ENCODE results near the gene PDGFA. TPM values are rescaled to one million over a fixed set of nuclear protein-coding genes. Genes with fewer than 3 reads are reported as not detected.
"Not testable (repeated sequence)": the region's sequence is repeated elsewhere in the genome, so short reads cannot be mapped to it uniquely, and the experiment has no call there.

Gene PDGFA
- total RNA-seq, 1 experiment from 2014 or later = 4.9 TPM

DNA sequence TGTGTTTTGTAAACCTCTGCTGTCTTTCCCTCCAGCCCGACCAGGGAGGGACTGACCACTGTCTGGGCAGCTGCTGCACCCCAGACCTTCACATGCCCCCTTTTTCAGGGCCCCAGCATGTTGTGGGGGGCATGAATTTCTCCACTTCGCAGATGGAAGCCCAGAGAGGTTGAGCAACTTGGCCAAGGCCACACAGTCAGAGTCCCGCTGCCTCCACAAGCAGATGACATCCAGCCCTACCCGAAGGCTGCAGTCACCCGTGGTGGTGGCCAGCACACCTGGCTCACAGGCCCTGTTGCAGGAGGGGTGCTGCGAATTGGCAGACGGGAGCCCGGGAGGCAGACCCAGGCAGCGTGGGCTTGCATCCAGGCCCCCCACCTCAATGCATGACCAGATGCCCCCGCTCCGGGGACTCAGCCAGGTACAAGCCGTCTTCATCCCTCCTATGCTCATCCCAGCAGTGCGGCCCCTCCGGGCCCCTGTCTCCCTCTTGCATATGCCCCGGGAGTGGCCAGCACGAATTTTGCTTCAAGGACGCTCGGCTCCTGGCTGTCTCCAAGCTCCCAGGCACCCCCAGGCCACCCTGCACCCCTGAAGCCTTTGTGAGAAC lies 36.0 kb upstream of the PDGFA start:
- Histone ChIP-seq H3K36me3 (no peaks in the 10 kb centered on the region), H3K4me3 (no peak overlapping the region)
- no peak for DNase-seq

DNA sequence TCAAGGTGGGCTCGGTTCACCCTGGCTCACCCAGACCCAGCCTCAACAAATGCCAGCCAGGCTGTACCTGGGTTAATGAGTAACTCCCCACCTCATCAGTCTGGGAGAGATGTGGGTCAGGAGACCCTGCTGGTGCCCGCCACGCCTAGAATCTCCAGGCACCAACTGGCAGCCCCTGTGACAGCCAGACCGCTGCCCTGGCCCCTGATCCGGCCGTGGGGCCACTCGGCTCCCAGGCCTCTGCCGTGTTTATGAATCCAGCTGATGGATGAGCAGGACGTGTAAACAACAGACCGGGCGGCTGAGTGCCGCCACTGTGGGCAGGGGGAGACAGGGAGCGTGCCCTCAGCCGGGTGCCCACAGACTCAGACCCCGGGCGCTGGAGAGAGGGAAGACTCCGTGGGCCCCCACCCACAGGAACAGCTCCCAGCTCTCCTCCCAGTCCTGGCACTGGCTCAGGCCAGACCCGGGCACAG lies 34.0 kb upstream of the PDGFA start:
- H3K27me3 ChIP-seq = no peaks in the 10 kb centered on the region
- no peak for DNase-seq
- no peaks in the 10 kb centered on the region for H3K9me3 ChIP-seq
- H3K4me3 ChIP-seq = no peak overlapping the region
- no peaks in the 10 kb centered on the region for H3K36me3 ChIP-seq

More for the DNA sequence above, 36.0 kb upstream of the PDGFA start:
- no peaks in the 10 kb centered on the region for H3K9me3 ChIP-seq
- H3K27me3 ChIP-seq = no peaks in the 10 kb centered on the region

DNA sequence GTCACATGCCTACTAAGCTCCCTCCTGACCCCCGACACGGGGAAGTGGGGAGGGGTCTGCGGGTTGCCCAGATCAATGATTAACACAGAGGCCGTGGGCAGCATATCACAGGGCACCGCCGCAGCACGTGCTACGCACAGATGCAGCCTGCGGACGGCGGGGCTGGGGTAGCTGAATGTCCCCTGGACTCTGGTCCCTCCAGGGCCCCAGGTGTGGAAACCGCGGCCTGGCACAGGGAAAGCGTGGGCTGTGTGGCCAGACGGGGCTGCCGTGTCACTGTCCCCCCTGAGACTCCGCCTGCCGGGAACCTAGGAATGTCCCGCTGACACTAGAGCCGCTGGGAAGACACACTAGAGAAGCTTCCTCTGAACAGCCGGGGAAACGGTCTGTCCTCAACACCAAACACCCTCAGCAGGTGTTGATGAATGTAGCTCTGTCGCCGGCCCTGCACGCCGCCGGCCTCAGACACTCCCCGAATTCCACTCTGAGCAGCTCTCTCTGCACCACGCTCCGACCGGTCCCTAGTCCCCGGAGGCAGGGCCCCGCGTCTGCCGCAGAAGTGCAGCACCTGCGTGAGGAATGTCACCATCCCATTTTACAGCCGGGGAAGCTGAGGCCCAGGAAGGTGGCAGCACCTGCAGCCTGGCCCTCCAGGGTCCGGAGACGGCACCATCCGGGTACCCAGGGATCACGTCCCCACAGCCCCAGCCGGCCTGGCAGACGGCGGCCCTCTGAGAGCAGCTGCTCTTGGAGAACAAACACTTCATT lies 33.4 kb upstream of the PDGFA start:
- no peak for DNase-seq
- no peak overlapping the region for H3K4me3 ChIP-seq
- no peaks in the 10 kb centered on the region for H3K27me3 ChIP-seq
- no peaks in the 10 kb centered on the region for H3K36me3 ChIP-seq
- no peaks in the 10 kb centered on the region for H3K9me3 ChIP-seq

DNA sequence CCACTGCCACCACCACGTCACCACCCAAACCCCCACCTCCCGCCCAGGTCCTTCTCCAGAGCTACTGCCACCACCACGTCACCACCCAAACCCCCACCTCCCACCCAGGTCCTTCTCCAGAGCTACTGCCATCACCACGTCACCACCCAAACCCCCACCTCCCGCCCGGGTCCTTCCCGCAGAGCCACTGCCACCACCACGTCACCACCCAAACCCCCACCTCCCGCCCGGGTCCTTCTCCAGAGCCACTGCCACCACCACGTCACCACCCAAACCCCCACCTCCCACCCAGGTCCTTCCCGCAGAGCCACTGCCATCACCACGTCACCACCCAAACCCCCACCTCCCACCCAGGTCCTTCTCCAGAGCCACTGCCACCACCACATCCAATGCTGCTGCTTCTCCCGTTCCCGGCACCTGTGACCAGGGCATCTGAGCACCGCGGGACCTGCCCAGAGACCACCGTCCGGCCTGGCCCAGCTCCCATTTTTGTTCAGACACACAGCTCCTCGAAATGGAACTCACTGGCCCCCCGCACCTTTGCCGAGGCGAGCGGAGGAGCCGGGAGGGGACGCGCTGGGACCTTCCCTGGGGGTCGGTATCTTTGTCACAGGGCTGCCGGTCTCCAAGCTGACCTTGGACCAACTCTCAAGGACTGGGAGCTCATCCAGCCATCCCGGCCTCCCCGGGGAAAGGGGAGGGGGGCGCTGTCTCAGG lies 32.7 kb upstream of the PDGFA start:
- H3K36me3 ChIP-seq, H3K27me3 ChIP-seq, DNase-seq, H3K4me3 ChIP-seq, H3K9me3 ChIP-seq: not testable (repeated sequence)

DNA sequence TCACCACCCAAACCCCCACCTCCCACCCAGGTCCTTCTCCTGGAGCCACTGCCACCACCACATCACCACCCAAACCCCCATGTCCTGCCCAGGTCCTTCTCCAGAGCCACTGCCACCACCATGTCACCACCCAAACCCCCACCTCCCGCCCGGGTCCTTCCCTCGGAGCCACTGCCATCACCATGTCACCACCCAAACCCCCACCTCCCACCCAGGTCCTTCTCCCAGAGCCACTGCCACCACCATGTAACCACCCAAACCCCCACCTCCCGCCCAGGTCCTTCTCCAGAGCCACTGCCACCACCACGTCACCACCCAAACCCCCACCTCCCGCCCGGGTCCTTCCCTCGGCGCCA lies 31.9 kb upstream of the PDGFA start:
- not testable (repeated sequence) for H3K27me3 ChIP-seq, H3K9me3 ChIP-seq, H3K4me3 ChIP-seq, DNase-seq, H3K36me3 ChIP-seq

DNA sequence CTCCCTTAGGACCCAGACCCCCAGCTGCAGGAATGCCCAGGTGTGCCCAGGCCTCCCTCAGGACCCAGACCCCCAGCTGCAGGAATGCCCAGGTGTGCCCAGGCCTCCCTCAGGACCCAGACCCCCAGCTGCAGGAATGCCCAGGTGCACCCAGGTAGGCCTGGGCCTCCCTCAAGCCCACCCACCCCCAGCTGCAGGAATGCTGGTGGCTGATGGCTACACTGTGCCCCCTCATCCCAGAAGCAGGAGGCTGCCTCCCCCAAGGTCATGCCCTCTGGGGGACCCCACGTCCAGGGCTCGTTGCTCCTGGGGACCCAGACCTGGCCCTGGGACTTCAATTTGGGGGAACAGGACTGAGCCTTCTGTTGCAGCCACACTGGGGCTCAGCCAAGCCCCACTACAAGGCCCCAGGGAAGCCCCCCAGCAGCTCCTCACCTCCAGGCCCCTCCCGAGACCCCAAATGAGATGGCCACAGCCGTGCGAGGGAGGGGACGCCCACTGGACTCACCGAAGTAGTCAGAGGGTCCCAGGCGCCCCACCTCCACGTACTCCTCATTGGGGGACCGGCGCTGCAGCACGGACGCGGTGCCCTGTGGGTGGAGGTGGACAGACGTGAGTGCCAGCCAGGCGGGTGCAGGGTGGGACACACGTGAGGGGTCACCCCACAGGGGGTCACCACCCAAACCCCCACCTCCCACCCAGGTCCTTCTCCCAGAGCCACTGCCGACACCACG lies 31.4 kb upstream of the PDGFA start:
- Histone ChIP-seq H3K4me3 (no peak overlapping the region), H3K27me3 (no peaks in the 10 kb centered on the region), H3K36me3 (no peaks in the 10 kb centered on the region), H3K9me3 (no peaks in the 10 kb centered on the region)
- no peak for DNase-seq

DNA sequence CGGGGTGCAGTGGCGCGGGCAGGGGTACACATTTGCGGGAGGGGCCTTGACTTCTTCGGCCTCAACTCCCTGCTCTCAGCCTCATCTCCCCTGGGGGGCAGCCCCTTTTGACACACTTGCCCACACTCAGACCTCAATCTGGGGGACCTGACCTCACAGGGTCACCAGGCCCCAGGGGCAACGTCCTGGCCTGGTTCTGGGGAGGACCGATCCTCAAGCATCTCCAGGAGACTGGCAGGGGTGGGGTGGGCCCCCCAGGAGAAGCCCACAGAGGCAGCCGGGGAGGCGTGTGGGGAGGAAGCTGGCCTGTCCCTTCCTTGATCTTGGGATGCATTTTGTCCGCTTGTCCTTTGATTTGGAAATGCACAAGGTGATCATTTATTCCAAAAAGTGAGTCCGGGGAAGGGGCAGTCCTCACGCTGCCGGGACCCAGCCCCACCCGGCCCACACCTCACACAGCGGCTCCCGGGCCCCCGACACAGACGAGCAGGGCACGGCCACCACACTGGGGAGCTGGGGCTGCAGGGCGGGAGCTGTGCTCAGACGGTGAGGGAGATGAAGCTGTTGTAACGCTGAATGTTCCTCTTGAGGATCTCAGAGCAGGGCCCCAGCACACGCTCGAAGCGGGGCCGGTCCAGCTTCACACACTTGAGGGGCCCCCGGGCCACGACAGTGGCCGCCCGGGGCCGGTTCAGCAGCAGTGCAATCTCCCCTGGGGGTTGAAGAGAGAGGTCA lies 30.4 kb upstream of the PDGFA start:
- no peaks in the 10 kb centered on the region for H3K9me3 ChIP-seq
- no peaks in the 10 kb centered on the region for H3K27me3 ChIP-seq
- no peak for DNase-seq
- H3K4me3 ChIP-seq = no peak overlapping the region
- H3K36me3 ChIP-seq = no peaks in the 10 kb centered on the region

DNA sequence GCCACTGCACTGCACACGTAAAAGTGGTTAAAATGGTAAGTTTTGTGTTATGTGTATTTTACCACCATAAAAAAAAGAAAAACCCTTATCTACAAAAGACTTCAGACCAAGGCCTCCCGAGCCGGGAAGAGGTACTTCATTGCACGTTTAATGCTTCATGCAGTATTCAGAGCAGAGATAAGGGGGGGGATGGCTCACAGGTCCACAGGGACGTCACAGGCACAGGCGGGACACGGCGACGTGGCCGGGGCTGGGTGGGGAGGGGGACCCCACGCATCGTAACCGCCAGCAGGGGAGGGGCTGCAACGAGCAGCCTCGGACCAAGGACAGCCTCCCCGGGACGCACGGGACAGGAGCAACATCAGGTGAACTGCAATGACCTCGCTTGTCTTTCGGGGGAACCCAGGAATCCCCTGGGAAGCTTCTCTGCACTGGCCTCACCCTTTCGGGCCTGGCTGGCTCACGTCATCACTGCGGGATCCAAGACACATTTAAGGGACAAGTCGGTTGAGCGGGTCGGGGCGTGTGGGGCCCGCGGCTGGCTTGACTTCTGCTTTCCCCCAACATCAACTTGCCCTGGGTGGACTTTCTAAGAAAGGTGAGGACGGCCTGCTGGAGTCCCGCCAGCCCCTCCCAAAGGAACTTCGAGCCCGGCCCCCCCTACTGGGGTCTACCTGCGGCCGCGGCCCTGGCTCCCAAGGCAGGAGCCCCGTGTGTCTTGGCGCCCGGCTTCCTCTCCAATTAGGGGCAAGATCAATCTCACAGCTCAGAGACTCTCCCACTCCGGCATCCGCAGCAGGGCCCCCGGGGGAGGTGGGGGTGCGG lies 29.6 kb upstream of the PDGFA start:
- Histone ChIP-seq H3K9me3 (no peaks in the 10 kb centered on the region), H3K36me3 (no peaks in the 10 kb centered on the region)

DNA sequence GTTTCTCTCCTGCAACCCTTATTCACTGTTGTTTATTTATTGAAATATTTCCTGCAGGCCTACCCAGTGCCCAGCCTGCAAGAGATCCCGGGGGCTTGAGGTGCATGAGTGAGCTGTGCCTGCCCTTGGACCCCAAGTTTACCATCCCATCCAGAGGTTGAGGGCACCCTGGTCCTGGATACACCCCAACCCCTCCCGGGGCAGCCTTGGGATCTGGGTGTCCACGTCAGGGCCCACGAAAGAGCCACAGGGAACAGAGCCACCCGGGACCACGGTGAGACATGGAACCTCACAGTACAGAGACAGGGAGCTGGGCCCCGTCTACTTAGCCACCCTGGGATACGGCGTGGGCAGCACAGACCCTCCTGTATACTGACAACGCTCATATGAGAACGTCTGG lies 28.8 kb upstream of the PDGFA start:
- H3K9me3 ChIP-seq = no peaks in the 10 kb centered on the region
- no peaks in the 10 kb centered on the region for H3K36me3 ChIP-seq
- H3K27me3 ChIP-seq = no peaks in the 10 kb centered on the region
- DNase-seq = no peak
- H3K4me3 ChIP-seq = no peak overlapping the region

More for the DNA sequence above, 29.6 kb upstream of the PDGFA start:
- no peak for DNase-seq
- H3K27me3 ChIP-seq = no peaks in the 10 kb centered on the region
- no peak overlapping the region for H3K4me3 ChIP-seq

DNA sequence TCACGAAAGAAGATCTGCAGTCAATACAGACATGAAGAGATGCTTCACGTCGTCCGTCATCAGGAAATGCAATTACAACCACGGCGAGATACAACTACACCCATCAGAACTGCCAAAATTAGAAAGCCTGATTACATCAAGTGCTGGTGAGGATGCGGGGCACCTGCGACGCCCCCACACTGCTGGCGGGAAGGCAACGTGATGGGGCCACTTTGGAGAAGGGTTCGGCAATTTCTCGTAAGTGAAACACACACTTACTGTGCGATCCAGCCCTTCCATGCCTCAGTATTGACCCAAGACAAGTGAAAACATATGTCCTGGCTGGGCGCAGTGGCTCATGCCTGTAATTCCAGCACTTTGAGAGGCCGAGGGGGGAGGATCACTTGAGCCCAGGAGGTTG lies 25.8 kb upstream of the PDGFA start:
- Histone ChIP-seq H3K9me3 (no peaks in the 10 kb centered on the region), H3K27me3 (no peaks in the 10 kb centered on the region), H3K4me3 (no peak overlapping the region), H3K36me3 (no peaks in the 10 kb centered on the region)
- no peak for DNase-seq

DNA sequence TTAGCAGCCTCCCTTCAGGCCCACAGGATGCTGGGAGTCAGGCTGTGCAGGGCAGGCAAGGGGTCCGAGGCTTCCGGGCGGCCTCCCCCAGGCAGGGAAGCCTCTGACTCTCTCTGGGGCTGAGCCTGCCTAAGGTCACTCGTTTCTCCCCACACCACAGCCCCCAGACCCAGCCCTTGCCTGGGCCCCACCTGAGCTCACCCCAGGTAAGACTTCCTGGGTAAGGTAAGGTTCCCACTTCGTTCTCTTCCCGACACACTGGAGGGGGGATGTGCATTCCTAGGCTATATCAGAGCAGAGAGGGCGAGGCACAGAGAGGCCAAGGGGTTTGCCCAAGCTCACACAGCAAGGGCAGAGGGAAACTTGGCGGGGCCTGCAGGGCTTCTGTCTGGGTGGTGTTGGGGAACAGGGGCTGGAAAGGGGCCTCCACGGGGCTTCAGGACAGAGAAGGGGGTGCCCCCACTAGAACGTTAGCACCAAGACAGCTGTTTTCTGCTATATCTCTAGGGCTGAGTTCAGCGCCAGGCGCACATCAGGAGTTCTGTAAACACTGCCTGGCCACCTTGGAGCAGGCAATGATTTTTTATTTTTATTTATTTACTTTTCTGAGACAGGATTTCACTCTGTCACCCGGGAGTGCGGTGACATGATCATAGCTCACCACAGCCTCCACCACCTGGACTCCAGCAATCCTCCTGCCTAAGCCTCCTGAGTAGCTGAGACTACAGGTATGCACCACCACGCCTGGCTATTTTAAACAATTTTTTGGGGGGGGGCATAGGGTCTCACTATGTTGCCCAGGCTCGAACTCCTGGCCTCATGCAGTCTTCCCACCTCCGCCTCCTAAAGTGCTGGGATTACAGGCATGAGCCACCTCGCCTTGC lies 24.9 kb upstream of the PDGFA start:
- H3K27me3 ChIP-seq = no peaks in the 10 kb centered on the region
- H3K9me3 ChIP-seq = no peaks in the 10 kb centered on the region
- H3K36me3 ChIP-seq = no peaks in the 10 kb centered on the region
- no peak for DNase-seq
- no peak overlapping the region for H3K4me3 ChIP-seq

DNA sequence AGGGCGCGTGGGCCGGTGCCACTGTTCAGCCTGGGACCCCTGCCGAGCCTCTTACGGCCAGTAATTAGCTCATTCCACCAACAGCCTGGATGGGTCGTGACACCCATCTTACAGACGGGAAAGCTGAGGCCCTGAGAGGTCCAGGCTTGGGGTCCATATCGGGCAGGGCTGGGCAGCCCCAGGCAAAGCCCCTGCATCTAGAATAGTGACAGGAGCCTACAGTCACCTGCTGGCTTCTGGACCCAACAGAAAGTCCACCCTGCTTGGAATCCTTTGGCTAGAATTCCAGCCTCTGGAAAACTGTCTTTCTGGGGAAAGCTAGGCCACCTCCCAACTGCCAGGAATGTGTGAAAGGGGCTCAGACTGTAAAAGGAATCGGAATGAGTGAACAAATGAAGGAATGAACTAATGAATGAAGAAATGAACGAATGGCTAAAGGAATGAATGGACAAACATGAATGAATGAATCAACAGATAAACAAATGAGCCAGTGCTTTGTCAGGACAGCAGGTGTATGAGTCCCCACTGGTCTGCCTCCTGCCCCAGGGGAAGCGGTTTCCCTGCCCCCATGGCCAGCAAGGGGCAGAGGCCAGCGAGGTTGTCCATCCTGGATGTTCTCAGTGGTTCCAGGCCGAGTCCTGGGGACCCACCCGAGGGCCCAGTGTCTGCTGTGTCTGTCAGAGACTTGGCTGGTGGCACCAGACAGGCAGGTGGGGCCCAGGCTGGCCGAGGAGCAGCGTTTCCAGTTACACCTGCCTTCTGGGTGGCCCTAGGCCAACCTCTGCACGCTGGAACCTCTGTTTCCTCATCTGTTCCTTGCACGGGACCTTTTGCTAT lies 24.1 kb upstream of the PDGFA start:
- Histone ChIP-seq H3K36me3 (no peaks in the 10 kb centered on the region), H3K27me3 (no peaks in the 10 kb centered on the region), H3K9me3 (no peaks in the 10 kb centered on the region), H3K4me3 (no peak overlapping the region)
- DNase-seq = no peak

DNA sequence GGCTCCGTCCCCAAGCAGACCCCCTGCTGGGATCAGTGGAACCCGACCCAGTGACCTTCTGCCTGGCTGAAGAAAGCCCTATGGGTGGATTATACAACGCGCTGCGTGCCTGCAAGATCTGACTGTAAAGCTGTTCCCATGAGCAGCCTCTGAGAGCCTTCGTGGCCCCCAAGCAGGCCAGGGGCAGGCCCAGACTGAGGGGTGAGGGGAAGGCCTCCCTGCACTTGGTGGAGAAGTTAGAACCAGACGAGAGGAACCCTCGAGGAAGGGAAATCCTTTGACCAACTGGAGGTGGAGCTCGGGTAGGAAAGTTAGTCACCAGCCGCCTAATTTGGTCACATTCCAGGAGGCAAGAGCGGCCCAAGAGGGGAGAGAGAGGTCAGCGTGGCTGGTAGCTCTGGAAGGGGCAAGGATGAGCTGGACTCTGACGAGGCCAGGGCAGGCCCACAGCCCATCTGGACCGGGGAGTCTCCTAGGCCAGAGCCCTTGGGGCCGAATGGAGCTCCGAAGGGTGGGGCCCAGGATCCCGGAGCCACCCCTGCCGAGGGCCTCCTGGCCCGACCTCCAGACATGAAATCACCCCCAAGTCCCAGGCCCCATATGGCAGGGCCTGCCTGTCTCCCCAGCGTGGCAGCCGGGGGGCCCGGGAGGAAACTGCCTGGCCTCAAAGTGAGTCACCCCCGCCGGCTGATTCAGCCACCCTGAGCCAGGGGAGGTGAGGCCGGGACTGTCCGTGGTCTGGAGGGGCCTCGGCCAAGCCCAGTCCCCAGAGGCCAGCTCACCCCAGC lies 23.3 kb upstream of the PDGFA start:
- Histone ChIP-seq H3K4me3 (no peak overlapping the region), H3K27me3 (no peaks in the 10 kb centered on the region), H3K36me3 (no peaks in the 10 kb centered on the region), H3K9me3 (no peaks in the 10 kb centered on the region)
- peak; percentile 96 for DNase-seq
